SK-N-SH treated with all-trans-retinoic acid at 6 μM for 48 hours (cell line): ENCODE data around the gene RAB6A.

Experiments used
- ATAC-seq: fragments of 200-7000 bp; cut with Tn5 transposase; 3 replicates; pipeline ENCODE4 v1.9.1; 2020; ENCODE audit warnings: mild to moderate bottlenecking, moderate library complexity
- ARNTL ChIP-seq: fragments of 450-650 bp; formaldehyde crosslinking; IDR thresholded peaks from 2 replicates; pipeline ENCODE4 v1.5.0; 2020; ENCODE audit warnings: low read depth, mild to moderate bottlenecking, moderate library complexity, borderline replicate concordance
- BACH2 ChIP-seq: fragments of 250-450 bp; sonication (Bioruptor Pico); IDR thresholded peaks from 2 replicates; pipeline ENCODE4 v1.9.0; 2021; ENCODE audit warnings: mild to moderate bottlenecking, borderline replicate concordance
- CSDC2 ChIP-seq: fragments of 250-450 bp; sonication (Bioruptor Pico); IDR thresholded peaks from 2 replicates; pipeline ENCODE4 v1.5.0; 2020; ENCODE audit warnings: mild to moderate bottlenecking, moderate library complexity
- ESRRG ChIP-seq: fragments of 250-450 bp; sonication (Bioruptor Pico); IDR thresholded peaks from 2 replicates; pipeline ENCODE4 v1.6.1; 2021; ENCODE audit warnings: mild to moderate bottlenecking
- GLIS3 ChIP-seq: fragments of 250-450 bp; sonication (Bioruptor Pico); IDR thresholded peaks from 2 replicates; pipeline ENCODE4 v1.5.0; 2020; ENCODE audit warnings: mild to moderate bottlenecking, moderate library complexity
- ISL1 ChIP-seq: fragments of 250-450 bp; sonication (Bioruptor Pico); IDR thresholded peaks from 2 replicates; pipeline ENCODE4 v2.1.2; 2022; ENCODE audit warnings: mild to moderate bottlenecking, moderate library complexity
- OSR1 ChIP-seq: fragments of 250-450 bp; sonication (Bioruptor Pico); IDR thresholded peaks from 2 replicates; pipeline ENCODE4 v1.8.0; 2022; ENCODE audit warnings: moderate library complexity, mild to moderate bottlenecking, inconsistent platforms
- PPARA ChIP-seq: fragments of 250-450 bp; sonication (Bioruptor Pico); IDR thresholded peaks from 2 replicates; pipeline ENCODE4 v1.5.0; 2020; ENCODE audit warnings: mild to moderate bottlenecking, borderline replicate concordance
- RARB ChIP-seq: fragments of 250-450 bp; sonication (Bioruptor Pico); IDR thresholded peaks from 2 replicates; pipeline ENCODE4 v1.8.0; 2021; ENCODE audit warnings: mild to moderate bottlenecking, moderate library complexity
- SNAI2 ChIP-seq: fragments of 250-450 bp; sonication (Bioruptor Pico); IDR thresholded peaks from 2 replicates; pipeline ENCODE4 v1.5.0; 2020; ENCODE audit warnings: mild to moderate bottlenecking, moderate library complexity
- TCF4 ChIP-seq: fragments of 250-450 bp; sonication (Bioruptor Pico); IDR thresholded peaks from 2 replicates; pipeline ENCODE4 v1.8.0; 2021; ENCODE audit warnings: mild to moderate bottlenecking, moderate library complexity, borderline replicate concordance
- TOX ChIP-seq: fragments of 250-450 bp; sonication (Bioruptor Pico); IDR thresholded peaks from 2 replicates; pipeline ENCODE4 v1.8.0; 2021; ENCODE audit warnings: mild to moderate bottlenecking, moderate library complexity, borderline replicate concordance
- ZC3H10 ChIP-seq: fragments of 250-450 bp; sonication (Bioruptor Pico); IDR thresholded peaks from 2 replicates; pipeline ENCODE4 v1.5.1; 2021; ENCODE audit warnings: mild to moderate bottlenecking, moderate library complexity
- ZFP3 ChIP-seq: fragments of 250-450 bp; sonication (Bioruptor Pico); IDR thresholded peaks from 2 replicates; pipeline ENCODE4 v1.5.0; 2020; ENCODE audit warnings: mild to moderate bottlenecking, moderate library complexity
- ZFP30 ChIP-seq: fragments of 450-650 bp; formaldehyde crosslinking; IDR thresholded peaks from 2 replicates; pipeline ENCODE4 v1.5.0; 2022; ENCODE audit warnings: mild to moderate bottlenecking, moderate library complexity
- ZNF565 ChIP-seq: fragments of 450-650 bp; formaldehyde crosslinking; conservative IDR thresholded peaks from 2 replicates; pipeline ENCODE4 v1.5.0; 2020; ENCODE audit warnings: low read depth, mild to moderate bottlenecking, moderate library complexity
- ZNF70 ChIP-seq: fragments of 450-650 bp; formaldehyde crosslinking; IDR thresholded peaks from 2 replicates; pipeline ENCODE4 v1.5.0; 2020; ENCODE audit warnings: mild to moderate bottlenecking, moderate library complexity
- ZNF8 ChIP-seq: fragments of 450-650 bp; formaldehyde crosslinking; IDR thresholded peaks from 2 replicates; pipeline ENCODE4 v1.5.0; 2020; ENCODE audit warnings: mild to moderate bottlenecking, moderate library complexity
- TF ChIP-seq, protein P1 (sequence below): fragments of 250-450 bp; sonication (Bioruptor Pico); IDR thresholded peaks from 2 replicates; pipeline ENCODE4 v1.8.0; 2021; ENCODE audit warnings: low read depth, mild to moderate bottlenecking, moderate library complexity, borderline replicate concordance
- TF ChIP-seq, protein P2 (sequence below): fragments of 250-450 bp; sonication (Bioruptor Pico); IDR thresholded peaks from 2 replicates; pipeline ENCODE4 v1.5.1; 2021; ENCODE audit warnings: mild to moderate bottlenecking, moderate library complexity
- TF ChIP-seq, protein P3 (sequence below): fragments of 250-450 bp; sonication (Bioruptor Pico); IDR thresholded peaks from 2 replicates; pipeline ENCODE4 v1.5.1; 2020; ENCODE audit warnings: low read depth, mild to moderate bottlenecking, moderate library complexity
- TF ChIP-seq, protein P4 (sequence below): fragments of 250-450 bp; sonication (Bioruptor Pico); IDR thresholded peaks from 2 replicates; pipeline ENCODE4 v1.5.0; 2020; ENCODE audit warnings: mild to moderate bottlenecking, moderate library complexity

RAB6A gene

DNA sequence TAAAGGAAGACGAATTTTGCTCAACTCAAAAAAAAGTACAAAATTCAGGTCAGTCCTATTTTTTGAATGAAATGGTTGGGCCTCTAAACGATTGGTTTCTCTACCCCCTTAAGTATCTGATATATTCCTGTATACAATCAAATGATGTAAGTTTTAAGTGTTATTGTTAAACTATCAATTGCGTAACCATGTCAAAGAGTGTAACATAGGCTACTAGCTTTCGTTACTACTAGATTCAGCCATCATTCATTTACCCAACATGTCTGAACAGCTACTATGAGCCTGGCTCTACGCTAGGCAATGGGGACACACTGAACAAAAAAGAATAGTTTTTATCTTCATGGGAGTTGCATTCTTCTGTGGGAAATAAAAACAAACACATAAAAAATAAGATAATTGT is 3.3 kb downstream of the RAB6A start:
- TF ChIP-seq, protein P1, sequence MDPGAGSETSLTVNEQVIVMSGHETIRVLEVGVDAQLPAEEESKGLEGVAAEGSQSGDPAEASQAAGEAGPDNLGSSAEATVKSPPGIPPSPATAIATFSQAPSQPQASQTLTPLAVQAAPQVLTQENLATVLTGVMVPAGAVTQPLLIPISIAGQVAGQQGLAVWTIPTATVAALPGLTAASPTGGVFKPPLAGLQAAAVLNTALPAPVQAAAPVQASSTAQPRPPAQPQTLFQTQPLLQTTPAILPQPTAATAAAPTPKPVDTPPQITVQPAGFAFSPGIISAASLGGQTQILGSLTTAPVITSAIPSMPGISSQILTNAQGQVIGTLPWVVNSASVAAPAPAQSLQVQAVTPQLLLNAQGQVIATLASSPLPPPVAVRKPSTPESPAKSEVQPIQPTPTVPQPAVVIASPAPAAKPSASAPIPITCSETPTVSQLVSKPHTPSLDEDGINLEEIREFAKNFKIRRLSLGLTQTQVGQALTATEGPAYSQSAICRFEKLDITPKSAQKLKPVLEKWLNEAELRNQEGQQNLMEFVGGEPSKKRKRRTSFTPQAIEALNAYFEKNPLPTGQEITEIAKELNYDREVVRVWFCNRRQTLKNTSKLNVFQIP (CRISPR knock-in tag): no peak
- no peak for TF ChIP-seq ZFP3 (CRISPR knock-in tag)
- TF ChIP-seq, protein P2, sequence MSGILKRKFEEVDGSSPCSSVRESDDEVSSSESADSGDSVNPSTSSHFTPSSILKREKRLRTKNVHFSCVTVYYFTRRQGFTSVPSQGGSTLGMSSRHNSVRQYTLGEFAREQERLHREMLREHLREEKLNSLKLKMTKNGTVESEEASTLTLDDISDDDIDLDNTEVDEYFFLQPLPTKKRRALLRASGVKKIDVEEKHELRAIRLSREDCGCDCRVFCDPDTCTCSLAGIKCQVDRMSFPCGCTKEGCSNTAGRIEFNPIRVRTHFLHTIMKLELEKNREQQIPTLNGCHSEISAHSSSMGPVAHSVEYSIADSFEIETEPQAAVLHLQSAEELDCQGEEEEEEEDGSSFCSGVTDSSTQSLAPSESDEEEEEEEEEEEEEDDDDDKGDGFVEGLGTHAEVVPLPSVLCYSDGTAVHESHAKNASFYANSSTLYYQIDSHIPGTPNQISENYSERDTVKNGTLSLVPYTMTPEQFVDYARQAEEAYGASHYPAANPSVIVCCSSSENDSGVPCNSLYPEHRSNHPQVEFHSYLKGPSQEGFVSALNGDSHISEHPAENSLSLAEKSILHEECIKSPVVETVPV (CRISPR knock-in tag): no peak
- TF ChIP-seq, protein P3, sequence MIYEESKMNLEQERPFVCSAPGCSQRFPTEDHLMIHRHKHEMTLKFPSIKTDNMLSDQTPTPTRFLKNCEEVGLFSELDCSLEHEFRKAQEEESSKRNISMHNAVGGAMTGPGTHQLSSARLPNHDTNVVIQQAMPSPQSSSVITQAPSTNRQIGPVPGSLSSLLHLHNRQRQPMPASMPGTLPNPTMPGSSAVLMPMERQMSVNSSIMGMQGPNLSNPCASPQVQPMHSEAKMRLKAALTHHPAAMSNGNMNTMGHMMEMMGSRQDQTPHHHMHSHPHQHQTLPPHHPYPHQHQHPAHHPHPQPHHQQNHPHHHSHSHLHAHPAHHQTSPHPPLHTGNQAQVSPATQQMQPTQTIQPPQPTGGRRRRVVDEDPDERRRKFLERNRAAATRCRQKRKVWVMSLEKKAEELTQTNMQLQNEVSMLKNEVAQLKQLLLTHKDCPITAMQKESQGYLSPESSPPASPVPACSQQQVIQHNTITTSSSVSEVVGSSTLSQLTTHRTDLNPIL: no peak
- no peak for TF ChIP-seq CSDC2 (CRISPR knock-in tag)
- TF ChIP-seq ZNF8: no peak
- TF ChIP-seq ARNTL: no peak
- TF ChIP-seq, protein P4, sequence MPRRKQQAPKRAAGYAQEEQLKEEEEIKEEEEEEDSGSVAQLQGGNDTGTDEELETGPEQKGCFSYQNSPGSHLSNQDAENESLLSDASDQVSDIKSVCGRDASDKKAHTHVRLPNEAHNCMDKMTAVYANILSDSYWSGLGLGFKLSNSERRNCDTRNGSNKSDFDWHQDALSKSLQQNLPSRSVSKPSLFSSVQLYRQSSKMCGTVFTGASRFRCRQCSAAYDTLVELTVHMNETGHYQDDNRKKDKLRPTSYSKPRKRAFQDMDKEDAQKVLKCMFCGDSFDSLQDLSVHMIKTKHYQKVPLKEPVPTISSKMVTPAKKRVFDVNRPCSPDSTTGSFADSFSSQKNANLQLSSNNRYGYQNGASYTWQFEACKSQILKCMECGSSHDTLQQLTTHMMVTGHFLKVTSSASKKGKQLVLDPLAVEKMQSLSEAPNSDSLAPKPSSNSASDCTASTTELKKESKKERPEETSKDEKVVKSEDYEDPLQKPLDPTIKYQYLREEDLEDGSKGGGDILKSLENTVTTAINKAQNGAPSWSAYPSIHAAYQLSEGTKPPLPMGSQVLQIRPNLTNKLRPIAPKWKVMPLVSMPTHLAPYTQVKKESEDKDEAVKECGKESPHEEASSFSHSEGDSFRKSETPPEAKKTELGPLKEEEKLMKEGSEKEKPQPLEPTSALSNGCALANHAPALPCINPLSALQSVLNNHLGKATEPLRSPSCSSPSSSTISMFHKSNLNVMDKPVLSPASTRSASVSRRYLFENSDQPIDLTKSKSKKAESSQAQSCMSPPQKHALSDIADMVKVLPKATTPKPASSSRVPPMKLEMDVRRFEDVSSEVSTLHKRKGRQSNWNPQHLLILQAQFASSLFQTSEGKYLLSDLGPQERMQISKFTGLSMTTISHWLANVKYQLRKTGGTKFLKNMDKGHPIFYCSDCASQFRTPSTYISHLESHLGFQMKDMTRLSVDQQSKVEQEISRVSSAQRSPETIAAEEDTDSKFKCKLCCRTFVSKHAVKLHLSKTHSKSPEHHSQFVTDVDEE (CRISPR knock-in tag): no peak
- no peak for TF ChIP-seq BACH2 (CRISPR knock-in tag)
- TF ChIP-seq TCF4 (CRISPR knock-in tag): no peak
- TF ChIP-seq ESRRG (CRISPR knock-in tag): no peak
- TF ChIP-seq ZNF70 (CRISPR knock-in tag): no peak
- no peak for TF ChIP-seq OSR1 (CRISPR knock-in tag)
- TF ChIP-seq TOX (CRISPR knock-in tag): no peak
- no peak for TF ChIP-seq ZNF565 (CRISPR knock-in tag)
- no peak for TF ChIP-seq ZFP30
- TF ChIP-seq ISL1 (CRISPR knock-in tag): no peak
- no peak for TF ChIP-seq GLIS3
- TF ChIP-seq RARB: no peak
- no peak for ATAC-seq

DNA sequence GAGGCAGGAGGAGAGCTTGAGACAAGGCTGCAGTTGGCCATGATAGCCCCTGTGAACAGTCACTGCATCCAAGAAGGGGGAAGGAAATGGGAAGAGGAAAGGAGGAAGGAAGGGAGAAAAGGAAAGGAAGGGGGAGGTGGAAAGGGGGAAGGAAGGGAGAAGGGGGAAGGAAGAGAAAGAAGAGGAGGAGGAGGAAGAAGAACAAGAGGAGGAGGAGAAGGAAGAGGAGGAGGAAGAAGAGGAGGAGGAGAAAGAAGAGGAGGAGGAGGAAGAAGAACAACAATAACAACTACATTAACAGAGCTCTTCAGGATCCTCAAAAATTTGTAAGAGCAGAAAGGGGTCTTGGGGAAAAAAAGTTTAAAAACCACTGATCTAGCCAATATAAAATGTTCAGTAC is 5.2 kb downstream of the RAB6A start:
- TF ChIP-seq ZFP3 (CRISPR knock-in tag) (no peak), TOX (CRISPR knock-in tag) (no peak), SNAI2 (no peak), ZNF565 (CRISPR knock-in tag) (no peak), ZNF70 (CRISPR knock-in tag) (no peak)
- TF ChIP-seq, all 23 proteins: peak for 0
- ATAC-seq: no peak

DNA sequence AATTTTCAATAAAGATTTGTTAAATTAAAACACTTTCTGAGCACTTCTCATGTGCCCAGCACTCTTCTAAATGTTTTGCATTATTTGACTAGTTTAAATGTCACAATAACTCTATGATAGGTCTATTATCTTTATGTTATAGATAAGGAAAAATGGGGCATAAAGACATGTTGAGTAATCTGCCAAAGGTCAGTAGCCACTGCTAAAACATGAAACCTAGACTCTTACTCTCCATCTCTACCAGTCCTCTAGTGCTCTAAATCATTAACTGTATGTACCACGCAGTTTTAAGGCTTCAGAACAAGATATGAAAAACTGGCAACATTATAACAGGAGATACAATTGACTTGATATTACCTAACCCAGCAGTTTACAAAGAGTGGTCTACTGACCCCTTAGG is 6.9 kb downstream of the RAB6A start:
- no peak for ATAC-seq
- TF ChIP-seq RARB (no peak), ZFP3 (CRISPR knock-in tag) (no peak), PPARA (no peak), ZC3H10 (CRISPR knock-in tag) (no peak), ZNF565 (CRISPR knock-in tag) (no peak), TOX (CRISPR knock-in tag) (no peak), ZFP30 (no peak), ZNF70 (CRISPR knock-in tag) (no peak), TCF4 (CRISPR knock-in tag) (no peak), ZNF8 (no peak)
- TF ChIP-seq, protein P2 (CRISPR knock-in tag): no peak
